Thyroid gland (tissue), 4 donors: ENCODE data around the gene ZFYVE1.

Experiments used
- POLR2A ChIP-seq, 2 donors: fragments of 450-650 bp; IDR thresholded peaks; one replicate each; pipeline ENCODE4 v1.6.1; 2017; ENCODE audit warnings: antibody characterized with exemption in 2 of 2, mild to moderate bottlenecking in 2 of 2, moderate library complexity in 1 of 2
- TF ChIP-seq, protein P1 (sequence below), 6 experiments: fragments of 200-600 bp in 3 of 6; fragments of 450-650 bp in 3 of 6; sonication (generic) in 3 of 6; IDR thresholded peaks; one replicate each; pipeline ENCODE4 v1.5.1; 2016 to 2019; ENCODE audit warnings: antibody characterized with exemption in 6 of 6, mild to moderate bottlenecking in 2 of 6, inconsistent platforms in 1 of 6, moderate library complexity in 1 of 6

DNA sequence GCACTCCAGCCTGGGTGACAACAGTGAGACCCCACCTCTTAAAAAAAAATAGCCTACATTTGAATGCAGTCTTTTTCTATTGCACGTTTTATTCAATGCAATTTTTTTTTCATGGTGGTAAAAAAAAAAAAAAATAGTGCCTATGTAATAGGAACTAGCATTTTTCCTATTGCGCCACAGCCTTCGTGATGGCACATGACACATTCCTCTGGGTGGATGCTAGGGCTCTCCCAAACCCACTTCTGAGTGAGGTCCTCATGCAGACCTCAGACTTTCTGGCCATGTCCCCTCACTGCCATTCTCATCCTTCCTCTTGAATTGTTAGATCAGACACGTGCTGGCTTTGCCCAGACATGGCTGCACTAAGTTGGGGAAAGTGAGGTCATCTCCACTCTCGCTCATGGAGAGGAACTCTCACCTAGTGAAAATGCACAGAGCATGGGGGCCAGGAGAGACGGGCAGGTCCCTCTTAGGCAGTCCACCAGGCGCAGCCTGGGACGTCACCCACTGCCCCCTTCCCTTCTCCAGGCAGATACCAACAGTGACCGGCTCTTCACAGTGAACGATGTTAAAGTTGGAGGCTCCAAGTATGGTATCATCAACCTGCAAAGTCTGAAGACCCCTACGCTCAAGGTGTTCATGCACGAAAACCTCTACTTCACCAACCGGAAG lies 81.4 kb downstream of the ZFYVE1 start:
- TF ChIP-seq POLR2A (IDR thresholded peaks at IDR 0.05): no peak
- TF ChIP-seq, protein P1, sequence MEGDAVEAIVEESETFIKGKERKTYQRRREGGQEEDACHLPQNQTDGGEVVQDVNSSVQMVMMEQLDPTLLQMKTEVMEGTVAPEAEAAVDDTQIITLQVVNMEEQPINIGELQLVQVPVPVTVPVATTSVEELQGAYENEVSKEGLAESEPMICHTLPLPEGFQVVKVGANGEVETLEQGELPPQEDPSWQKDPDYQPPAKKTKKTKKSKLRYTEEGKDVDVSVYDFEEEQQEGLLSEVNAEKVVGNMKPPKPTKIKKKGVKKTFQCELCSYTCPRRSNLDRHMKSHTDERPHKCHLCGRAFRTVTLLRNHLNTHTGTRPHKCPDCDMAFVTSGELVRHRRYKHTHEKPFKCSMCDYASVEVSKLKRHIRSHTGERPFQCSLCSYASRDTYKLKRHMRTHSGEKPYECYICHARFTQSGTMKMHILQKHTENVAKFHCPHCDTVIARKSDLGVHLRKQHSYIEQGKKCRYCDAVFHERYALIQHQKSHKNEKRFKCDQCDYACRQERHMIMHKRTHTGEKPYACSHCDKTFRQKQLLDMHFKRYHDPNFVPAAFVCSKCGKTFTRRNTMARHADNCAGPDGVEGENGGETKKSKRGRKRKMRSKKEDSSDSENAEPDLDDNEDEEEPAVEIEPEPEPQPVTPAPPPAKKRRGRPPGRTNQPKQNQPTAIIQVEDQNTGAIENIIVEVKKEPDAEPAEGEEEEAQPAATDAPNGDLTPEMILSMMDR (IDR thresholded peaks at IDR 0.05): no peak
